ENCODE measurements around the gene CASZ1. TPM values are rescaled to one million over a fixed set of nuclear protein-coding genes. Genes with fewer than 3 reads are reported as not detected.

The CASZ1 gene
- total and polyA plus RNA-seq, 2 donors (not counting 1 experiment from before 2014, with no cell fraction given): 0.34 to 0.50 TPM

GRCh38 chr1:10823000-10823401 is 26.6 kb upstream of the CASZ1 start:
- Histone ChIP-seq H3K27me3 (ENCODE audit: control insufficient read depth, insufficient read depth, low read length) (no peaks in the 10 kb centered on the region), H3K9me3 (ENCODE audit: control insufficient read depth, insufficient read depth, low read depth, low read length) (no peaks in the 10 kb centered on the region), H4K20me1 (ENCODE audit: control insufficient read depth, extremely low read depth, insufficient read depth, low read length) (no peaks in the 10 kb centered on the region), H3K36me3 (ENCODE audit: control insufficient read depth, insufficient read depth, low read length) (no peaks in the 10 kb centered on the region), H3K4me2 (ENCODE audit: extremely low read depth, insufficient read depth, low read length) (no peak overlapping the region), H3K79me2 (ENCODE audit: control insufficient read depth, insufficient read depth, low read length) (no peaks in the 10 kb centered on the region), H3K27ac (ENCODE audit: insufficient read depth, low read length) (no peak overlapping the region), H2AFZ (ENCODE audit: low read length) (no peak overlapping the region), H3K4me3 (replicated peaks in 1 of 4; ENCODE audit: control extremely low read depth in 1 of 4, insufficient read depth in 1 of 4, low read depth in 3 of 4, low read length in 4 of 4) (no peak overlapping the region), H3K9ac (ENCODE audit: insufficient read depth, low read length) (no peak overlapping the region), H3K4me1 (ENCODE audit: control insufficient read depth, extremely low read depth, insufficient read depth, low read length) (no peaks in the 10 kb centered on the region)
- DNase-seq (ENCODE audit: low read depth in 2 of 2): peak; percentile 12 to 13
- no peak for TF ChIP-seq CTCF (conservative IDR thresholded peaks at IDR 0.05 in 1 of 2, IDR thresholded peaks at IDR 0.05 in 1 of 2; ENCODE audit: low read depth in 1 of 2, low read length in 2 of 2)

GRCh38 chr1:10821388-10821787 is 24.9 kb upstream of the CASZ1 start:
- Histone ChIP-seq H2AFZ (ENCODE audit: low read length) (no peak overlapping the region), H3K79me2 (ENCODE audit: control insufficient read depth, insufficient read depth, low read length) (no peaks in the 10 kb centered on the region), H3K9ac (ENCODE audit: insufficient read depth, low read length) (no peak overlapping the region), H3K4me1 (ENCODE audit: control insufficient read depth, extremely low read depth, insufficient read depth, low read length) (no peaks in the 10 kb centered on the region), H4K20me1 (ENCODE audit: control insufficient read depth, extremely low read depth, insufficient read depth, low read length) (no peaks in the 10 kb centered on the region), H3K4me2 (ENCODE audit: extremely low read depth, insufficient read depth, low read length) (no peak overlapping the region), H3K4me3 (replicated peaks in 1 of 4; ENCODE audit: control extremely low read depth in 1 of 4, insufficient read depth in 1 of 4, low read depth in 3 of 4, low read length in 4 of 4) (no peak overlapping the region), H3K36me3 (ENCODE audit: control insufficient read depth, insufficient read depth, low read length) (no peaks in the 10 kb centered on the region), H3K27me3 (ENCODE audit: control insufficient read depth, insufficient read depth, low read length) (no peaks in the 10 kb centered on the region), H3K27ac (ENCODE audit: insufficient read depth, low read length) (no peak overlapping the region), H3K9me3 (ENCODE audit: control insufficient read depth, insufficient read depth, low read depth, low read length) (no peaks in the 10 kb centered on the region)
- TF ChIP-seq EZH2 (IDR thresholded peaks at IDR 0.05; ENCODE audit: low read length, missing control alignments): no peak
- no peak for DNase-seq (ENCODE audit: low read depth in 2 of 2)

- no peaks in the 10 kb centered on the region for H3K27me3 ChIP-seq (ENCODE audit: control insufficient read depth, insufficient read depth, low read length)
- H3K4me1 ChIP-seq (ENCODE audit: control insufficient read depth, extremely low read depth, insufficient read depth, low read length): no peaks in the 10 kb centered on the region
- TF ChIP-seq EZH2 (IDR thresholded peaks at IDR 0.05; ENCODE audit: low read length, missing control alignments) (no peak), CTCF (conservative IDR thresholded peaks at IDR 0.05 in 1 of 2, IDR thresholded peaks at IDR 0.05 in 1 of 2; ENCODE audit: low read depth in 1 of 2, low read length in 2 of 2) (no peak)
- no peaks in the 10 kb centered on the region for H3K9me3 ChIP-seq (ENCODE audit: control insufficient read depth, insufficient read depth, low read depth, low read length)
- H4K20me1 ChIP-seq (ENCODE audit: control insufficient read depth, extremely low read depth, insufficient read depth, low read length): no peaks in the 10 kb centered on the region
- no peak overlapping the region for H3K27ac ChIP-seq (ENCODE audit: insufficient read depth, low read length)
- no peaks in the 10 kb centered on the region for H3K79me2 ChIP-seq (ENCODE audit: control insufficient read depth, insufficient read depth, low read length)
- no peak overlapping the region for H3K4me3 ChIP-seq (replicated peaks in 1 of 4; ENCODE audit: control extremely low read depth in 1 of 4, insufficient read depth in 1 of 4, low read depth in 3 of 4, low read length in 4 of 4)
- no peak overlapping the region for H2AFZ ChIP-seq (ENCODE audit: low read length)
- DNase-seq (ENCODE audit: low read depth in 2 of 2): no peak
- no peak overlapping the region for H3K4me2 ChIP-seq (ENCODE audit: extremely low read depth, insufficient read depth, low read length)
- H3K36me3 ChIP-seq (ENCODE audit: control insufficient read depth, insufficient read depth, low read length): no peaks in the 10 kb centered on the region
- no peak overlapping the region for H3K9ac ChIP-seq (ENCODE audit: insufficient read depth, low read length)
Measured at GRCh38 chr1:10820422-10820821, 24.0 kb upstream of the CASZ1 start.
